Activated gamma-delta T cell treated with Interleukin-2 at 50 U/mL for 16 hours (primary cell): ENCODE data around the gene HEATR5B.
"Not testable (repeated sequence)": the region's sequence is repeated elsewhere in the genome, so short reads cannot be mapped to it uniquely, and the experiment has no call there.

Experiments
- DNase-seq: peaks from one replicate; pipeline ENCODE4 v3.0.0-alpha.2; 2020

Gene HEATR5B

GRCh38 chr2:37061013-37061711 is 23.0 kb downstream of the HEATR5B start:
- DNase-seq, result no peak

- no peak for DNase-seq
Observed at GRCh38 chr2:37060446-37060845, 23.7 kb downstream of the HEATR5B start.

- DNase-seq, result no peak
Observed at GRCh38 chr2:37059841-37060240, 24.3 kb downstream of the HEATR5B start.

GRCh38 chr2:37052600-37053332 is 31.4 kb downstream of the HEATR5B start:
- no peak for DNase-seq

DNA sequence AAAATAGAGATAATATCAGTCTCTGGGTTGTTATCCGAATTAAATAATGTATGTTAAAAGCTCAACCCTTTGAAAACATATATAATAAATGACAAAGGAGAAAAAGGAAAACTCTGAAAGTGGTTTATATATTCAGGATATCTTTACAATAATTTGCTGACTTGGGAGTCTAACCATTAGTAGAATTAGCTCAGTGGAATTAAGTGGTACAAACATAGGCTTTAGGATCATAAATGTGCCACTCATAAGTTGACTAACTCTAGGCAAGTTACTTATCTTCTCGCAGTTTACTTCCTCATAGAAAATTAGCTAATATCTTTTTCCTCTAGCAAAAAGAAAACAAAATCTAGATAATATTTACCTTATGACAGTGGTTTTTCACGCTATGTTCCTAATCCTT is 44.6 kb downstream of the HEATR5B start:
- no peak for DNase-seq

DNA sequence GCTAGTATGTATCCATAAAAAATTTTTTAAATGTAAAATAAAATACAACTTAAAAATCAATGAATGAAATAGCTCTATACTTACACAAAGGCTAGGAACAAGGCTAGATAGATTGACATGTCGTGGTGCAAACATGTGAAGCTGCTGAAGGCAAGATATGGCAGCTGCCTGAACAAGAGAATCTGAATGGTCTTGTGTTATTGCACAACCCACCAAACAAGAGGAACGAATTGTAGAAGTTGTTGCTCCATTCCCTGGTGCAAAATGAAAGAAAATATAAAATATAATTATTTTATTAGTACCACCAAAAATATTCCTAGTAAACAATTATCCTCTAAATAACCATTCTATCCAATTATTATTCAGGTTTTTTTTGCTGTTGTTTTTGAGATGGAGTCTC is 46.4 kb downstream of the HEATR5B start:
- DNase-seq, result no peak

DNA sequence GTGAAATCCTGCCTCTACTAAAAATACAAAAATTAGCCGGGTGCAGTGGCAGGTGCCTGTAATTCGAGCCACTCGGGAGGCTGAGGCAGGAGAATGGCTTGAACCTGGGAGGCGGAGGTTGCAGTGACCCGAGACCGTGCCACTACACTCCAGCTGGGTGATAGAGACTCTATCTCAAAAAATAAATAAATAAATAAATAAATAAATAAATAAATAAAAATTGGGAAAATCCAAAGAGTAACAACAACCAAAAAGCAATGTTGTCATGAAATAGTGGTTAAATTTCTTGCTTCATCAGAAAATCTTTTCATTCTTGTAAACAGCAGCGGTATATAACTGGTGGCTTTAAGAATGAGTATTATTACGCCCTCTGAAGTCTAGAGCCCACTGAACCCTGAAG is 54.4 kb downstream of the HEATR5B start:
- no peak for DNase-seq

- no peak for DNase-seq
Observed at GRCh38 chr2:37026050-37026449, 58.1 kb downstream of the HEATR5B start.

GRCh38 chr2:37020887-37021796 is 63.0 kb downstream of the HEATR5B start:
- DNase-seq, result no peak

DNA sequence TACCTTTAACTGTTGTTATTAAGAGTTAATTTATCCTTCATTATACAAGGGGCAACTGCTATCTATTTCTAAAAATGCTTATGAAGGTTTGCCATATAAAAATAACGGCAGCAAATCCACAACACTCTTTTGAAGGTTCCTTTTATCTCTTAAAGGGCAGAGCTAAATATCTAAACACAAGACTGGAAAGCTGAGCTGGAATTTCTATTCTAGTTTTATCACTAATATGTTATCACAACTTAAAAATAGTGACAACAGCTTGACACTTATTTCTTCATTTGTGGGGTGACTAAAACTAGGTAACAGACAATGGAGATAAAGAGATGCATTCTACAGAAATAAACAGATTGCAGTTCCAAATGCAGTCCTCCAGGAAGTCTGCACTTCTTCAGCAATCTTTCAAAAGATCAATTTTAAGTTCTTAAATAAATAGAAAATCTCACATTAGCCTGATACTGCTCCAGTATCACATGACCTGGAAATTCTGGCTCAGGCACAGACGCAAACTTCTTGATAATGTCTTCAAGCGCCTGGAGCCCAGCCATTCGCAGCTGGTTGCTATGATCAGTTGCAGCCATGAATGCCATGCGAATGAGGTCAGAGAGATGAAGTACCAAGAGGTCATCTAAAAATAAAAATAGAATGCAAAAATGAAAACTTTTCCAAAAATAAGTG is 63.8 kb downstream of the HEATR5B start:
- no peak for DNase-seq

- DNase-seq, result no peak
Observed at GRCh38 chr2:37013315-37013641, 70.9 kb downstream of the HEATR5B start.

DNA sequence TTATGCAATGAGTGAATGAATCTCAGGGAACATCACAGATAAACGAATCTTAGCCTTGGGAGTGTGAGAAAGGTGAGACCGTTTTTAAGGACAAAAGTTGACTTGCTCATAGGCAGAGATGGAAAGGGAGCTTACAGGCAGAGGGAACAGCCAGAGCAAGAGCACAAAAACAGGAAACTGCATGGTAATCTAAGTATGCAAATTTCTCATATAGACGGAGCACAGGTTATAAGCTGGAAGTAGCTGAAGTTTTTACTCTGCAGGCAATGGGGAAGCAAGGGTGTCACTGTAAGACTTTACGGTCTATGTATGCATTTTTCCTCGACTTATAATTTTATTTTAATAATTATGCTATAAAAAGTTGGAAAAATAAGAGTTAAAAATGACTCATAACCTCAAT is 73.0 kb downstream of the HEATR5B start:
- DNase-seq, result no peak

DNA sequence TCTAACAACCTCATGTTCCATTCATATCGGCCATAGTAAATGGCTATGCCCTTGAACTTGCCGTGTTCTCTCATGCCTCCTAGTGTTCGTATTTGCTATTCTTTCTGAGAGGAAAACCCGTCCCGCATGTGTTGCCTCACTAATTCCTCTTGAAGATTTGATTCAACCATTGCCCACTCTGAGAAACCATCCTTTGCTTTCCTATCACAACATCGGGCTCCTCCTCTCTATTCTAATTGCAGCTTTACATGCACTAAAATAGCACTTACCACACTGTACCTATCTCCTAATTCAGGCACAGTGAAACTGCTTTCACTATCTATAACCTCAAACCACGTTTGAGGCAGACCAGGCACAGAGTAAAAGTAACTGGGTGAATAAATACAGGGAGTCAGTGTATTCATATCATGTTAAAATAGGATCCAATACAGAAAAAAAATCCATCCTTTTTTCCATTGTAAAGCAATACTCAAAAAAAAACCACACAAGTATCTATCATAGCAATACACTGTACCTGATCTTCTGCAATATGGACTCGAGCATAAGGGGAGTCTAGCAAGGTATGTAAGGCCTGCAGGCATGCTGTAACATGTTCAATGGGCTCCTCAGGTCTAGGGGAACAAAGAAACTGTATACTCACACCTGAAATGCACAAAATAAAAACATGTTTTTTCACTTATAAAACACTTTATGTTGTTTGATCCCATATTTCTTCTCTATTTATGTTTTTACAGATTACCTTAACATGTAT is 78.9 kb downstream of the HEATR5B start:
- no peak for DNase-seq

DNA sequence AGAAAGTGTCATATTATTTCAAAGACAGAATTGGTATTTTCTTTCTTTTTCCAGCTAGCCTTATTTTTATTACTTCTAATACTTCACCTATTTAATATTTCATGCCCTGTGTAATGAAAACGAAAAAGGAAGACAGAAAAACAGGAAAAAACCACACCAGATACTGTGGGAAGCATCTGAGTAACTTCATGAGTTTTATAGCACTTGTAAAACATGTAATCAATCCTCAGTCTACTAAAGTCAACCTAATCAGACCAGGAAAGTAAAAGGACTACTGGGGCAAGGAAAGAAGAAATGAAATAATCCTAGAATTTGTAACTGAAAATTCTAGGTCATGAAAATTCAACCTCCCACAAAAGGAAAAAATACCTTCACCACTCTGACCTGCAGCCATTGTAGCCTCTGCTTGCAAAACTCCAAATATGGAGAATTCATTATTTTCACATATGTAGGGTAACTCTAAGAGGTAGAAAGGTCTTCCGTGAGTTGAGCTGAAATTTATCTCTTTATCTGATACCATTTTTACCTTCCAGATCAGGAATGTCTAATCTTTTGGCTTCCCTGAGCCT is 83.1 kb downstream of the HEATR5B start:
- DNase-seq, result no peak

- no peak for DNase-seq
Observed at GRCh38 chr2:37000318-37000717, 83.9 kb downstream of the HEATR5B start.

DNA sequence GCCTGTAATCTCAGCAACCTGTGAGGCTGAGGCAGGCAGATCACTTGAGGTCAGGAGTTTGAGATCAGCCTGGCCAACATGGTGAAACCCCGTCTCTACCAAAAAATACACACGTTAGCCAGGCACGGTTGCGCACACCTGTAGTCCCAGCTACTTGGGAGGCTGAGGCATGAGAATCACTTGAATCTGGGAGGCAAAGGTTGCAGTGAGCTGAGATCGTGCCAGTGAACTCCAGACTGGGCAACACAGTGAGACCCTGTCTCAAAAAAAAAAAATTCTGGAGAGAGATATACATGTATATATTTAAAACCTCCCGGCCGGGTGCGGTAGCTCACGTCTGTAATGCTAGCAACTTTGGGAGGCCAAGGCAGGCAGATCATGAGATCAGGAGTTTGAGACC is 84.8 kb downstream of the HEATR5B start:
- DNase-seq, result not testable (repeated sequence)

GRCh38 chr2:36993841-36994620 is 90.1 kb downstream of the HEATR5B start:
- no peak for DNase-seq

DNA sequence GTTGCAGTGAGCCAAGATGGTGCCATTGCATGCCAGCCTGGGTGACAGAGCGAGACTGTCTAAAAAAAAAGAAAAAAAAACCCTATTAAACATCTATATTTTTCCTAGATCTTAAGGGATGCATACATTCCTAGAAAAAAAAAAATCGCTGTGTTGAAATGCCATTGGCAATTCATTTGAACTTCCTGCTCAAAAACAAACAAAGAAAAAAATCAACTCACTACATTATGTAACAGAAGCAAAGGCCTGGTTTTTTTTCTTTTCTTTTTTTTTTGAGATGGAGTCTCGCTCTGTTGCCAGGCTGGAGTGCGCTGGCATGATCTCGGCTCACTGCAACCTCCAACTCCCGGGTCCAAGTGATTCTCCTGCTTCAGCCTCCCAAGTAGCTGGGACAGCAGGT is 96.2 kb downstream of the HEATR5B start:
- no peak for DNase-seq

DNA sequence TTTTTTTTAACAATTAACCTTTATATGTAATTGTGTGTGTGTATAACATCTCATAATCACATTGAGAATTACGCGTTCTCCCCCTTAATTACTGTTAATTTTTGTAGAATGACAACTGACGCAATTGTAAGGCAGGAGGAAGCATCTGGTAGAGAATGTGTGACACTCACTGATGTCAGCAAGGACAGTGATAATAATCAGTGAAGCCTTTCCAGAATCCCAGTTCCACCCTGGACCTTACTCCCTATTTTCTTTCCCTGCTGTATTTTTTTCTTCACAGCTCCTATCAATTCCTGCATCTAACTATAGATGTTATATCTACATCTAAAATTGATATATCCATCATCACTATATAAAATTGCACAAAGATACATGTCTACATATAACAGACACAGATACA is 101.7 kb downstream of the HEATR5B start:
- no peak for DNase-seq

DNA sequence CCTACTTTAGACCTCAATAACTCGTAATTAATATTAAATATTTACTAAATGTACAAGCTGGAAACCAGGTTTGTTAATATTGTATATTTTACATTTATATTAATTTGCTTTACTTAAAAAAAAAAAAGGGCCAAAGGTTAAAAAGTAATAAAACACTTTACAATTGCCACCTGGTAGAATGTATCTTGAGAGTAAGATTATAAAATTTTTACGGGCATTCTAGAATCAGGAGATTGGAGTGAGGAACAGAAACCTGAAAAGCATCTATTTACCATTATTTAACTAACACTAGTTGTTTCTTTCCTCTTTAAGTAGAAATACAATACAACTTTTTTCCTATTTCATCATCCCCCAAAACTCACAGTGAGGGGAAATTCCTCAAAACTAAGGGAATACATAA is 102.3 kb downstream of the HEATR5B start:
- DNase-seq, result no peak

DNA sequence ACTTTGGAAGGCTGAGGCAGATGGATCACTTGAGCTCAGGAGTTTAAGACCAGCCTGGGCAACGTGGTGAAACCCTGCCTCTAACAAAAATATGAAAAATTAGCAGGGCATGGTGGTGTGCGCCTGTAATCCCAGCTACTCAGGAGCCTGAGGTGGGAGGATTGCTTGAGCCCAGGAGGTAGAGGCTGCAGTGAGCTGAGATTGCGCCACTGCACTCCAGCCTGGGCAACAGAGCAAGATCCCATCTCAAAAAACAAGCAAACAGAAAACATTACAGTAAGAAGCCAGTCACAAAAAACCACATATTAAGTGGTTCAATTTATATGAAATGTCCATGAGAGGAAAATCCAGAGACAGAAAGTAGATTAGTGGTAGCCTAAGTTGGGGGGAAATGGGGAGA is 105.2 kb downstream of the HEATR5B start:
- not testable (repeated sequence) for DNase-seq
